Brain microvascular endothelial cell (primary cell): ENCODE results near the gene ARL14EP.

ENCODE experiments used
- DNase-seq: peaks from one replicate; pipeline ENCODE4 v3.0.0-alpha.2; 2020
- H3K27ac ChIP-seq: fragments of 250-450 bp; sonication (Bioruptor Pico); 2 replicates; pipeline ENCODE4 v1.5.1; 2020; ENCODE audit warnings: mild to moderate bottlenecking, moderate library complexity
- H3K27me3 ChIP-seq: fragments of 250-450 bp; sonication (Bioruptor Pico); replicated peaks from 2 replicates; pipeline ENCODE4 v1.5.1; 2020; ENCODE audit warnings: mild to moderate bottlenecking
- H3K36me3 ChIP-seq: fragments of 250-450 bp; sonication (Bioruptor Pico); replicated peaks from 2 replicates; pipeline ENCODE4 v1.5.1; 2020; ENCODE audit warnings: mild to moderate bottlenecking
- H3K4me3 ChIP-seq: 2 replicates; pipeline ENCODE4 v1.5.1; 2011; ENCODE audit warnings: low read depth, mild to moderate bottlenecking, control low read depth, low read length, moderate library complexity
- in situ Hi-C: cut with HindIII; loops from 2 replicates; pipeline ENCODE4 v1.10.0; 2017; ENCODE audit warnings: low sequenced_read_pairs, low pct_ligation_motif_present
- TF ChIP-seq, protein P1 (sequence below): IDR thresholded peaks from 2 replicates; pipeline ENCODE4 v1.5.1; 2011; ENCODE audit warnings: low read depth, mild to moderate bottlenecking, moderate library complexity, low read length, control low read depth, inconsistent platforms; ENCODE audit errors: missing control alignments

ARL14EP gene

GRCh38 chr11:30317030-30317429 is 5.9 kb upstream of the ARL14EP start:
- Histone ChIP-seq H3K27ac (no peak overlapping the region), H3K27me3 (no peaks in the 10 kb centered on the region), H3K4me3 (no peak overlapping the region), H3K36me3 (no peaks in the 10 kb centered on the region)
- in situ Hi-C loops = no loop called here
- no peak for DNase-seq
- TF ChIP-seq, protein P1, sequence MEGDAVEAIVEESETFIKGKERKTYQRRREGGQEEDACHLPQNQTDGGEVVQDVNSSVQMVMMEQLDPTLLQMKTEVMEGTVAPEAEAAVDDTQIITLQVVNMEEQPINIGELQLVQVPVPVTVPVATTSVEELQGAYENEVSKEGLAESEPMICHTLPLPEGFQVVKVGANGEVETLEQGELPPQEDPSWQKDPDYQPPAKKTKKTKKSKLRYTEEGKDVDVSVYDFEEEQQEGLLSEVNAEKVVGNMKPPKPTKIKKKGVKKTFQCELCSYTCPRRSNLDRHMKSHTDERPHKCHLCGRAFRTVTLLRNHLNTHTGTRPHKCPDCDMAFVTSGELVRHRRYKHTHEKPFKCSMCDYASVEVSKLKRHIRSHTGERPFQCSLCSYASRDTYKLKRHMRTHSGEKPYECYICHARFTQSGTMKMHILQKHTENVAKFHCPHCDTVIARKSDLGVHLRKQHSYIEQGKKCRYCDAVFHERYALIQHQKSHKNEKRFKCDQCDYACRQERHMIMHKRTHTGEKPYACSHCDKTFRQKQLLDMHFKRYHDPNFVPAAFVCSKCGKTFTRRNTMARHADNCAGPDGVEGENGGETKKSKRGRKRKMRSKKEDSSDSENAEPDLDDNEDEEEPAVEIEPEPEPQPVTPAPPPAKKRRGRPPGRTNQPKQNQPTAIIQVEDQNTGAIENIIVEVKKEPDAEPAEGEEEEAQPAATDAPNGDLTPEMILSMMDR = no peak

GRCh38 chr11:30321321-30321720 is 1.6 kb upstream of the ARL14EP start:
- in situ Hi-C loops = no loop called here
- Histone ChIP-seq H3K4me3 (no peak overlapping the region), H3K27ac (no peak overlapping the region), H3K36me3 (no peaks in the 10 kb centered on the region), H3K27me3 (no peaks in the 10 kb centered on the region)
- TF ChIP-seq, protein P1 = no peak
- no peak for DNase-seq

GRCh38 chr11:30322191-30322590 is 713 bp upstream of the ARL14EP start:
- Histone ChIP-seq H3K27ac (no peak overlapping the region), H3K36me3 (no peaks in the 10 kb centered on the region), H3K27me3 (no peaks in the 10 kb centered on the region), H3K4me3 (peak overlapping the region; percentile 84)
- DNase-seq = no peak
- in situ Hi-C loops = no loop called here
- TF ChIP-seq, protein P1 = no peak

DNA sequence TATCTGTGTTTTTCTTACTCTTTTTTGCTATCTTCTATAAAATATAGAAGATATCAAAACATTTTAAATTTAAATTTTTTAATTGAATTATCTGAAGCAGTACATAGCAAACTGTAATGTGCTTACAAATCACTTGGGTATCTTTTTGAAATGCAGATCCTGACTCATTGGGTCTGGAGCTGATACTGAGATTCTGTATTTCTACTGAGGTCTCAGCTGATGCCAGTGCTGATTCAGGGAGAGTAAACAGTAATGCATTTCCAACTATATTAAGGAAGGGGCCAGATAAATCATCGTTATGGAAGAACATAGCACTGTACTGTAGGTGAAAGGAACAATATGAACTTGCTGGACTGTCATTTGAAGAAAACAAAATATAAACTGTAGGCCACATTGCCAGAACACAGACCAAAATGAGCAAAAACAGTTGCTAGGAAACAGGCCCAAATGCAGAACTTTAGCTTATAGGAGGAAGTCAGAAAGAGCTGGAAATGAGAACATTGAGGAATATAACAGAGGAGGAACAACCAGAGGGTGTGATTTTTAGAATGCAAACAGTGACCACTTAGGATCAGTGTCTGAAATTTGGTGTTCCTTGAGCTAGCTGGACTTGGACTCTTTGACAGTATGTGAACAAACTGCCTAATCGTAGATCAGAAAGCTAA is 3.3 kb downstream of the ARL14EP start:
- in situ Hi-C loops = no loop called here
- Histone ChIP-seq H3K27me3 (no peaks in the 10 kb centered on the region), H3K27ac (peak overlapping the region; percentile 10), H3K36me3 (no peaks in the 10 kb centered on the region), H3K4me3 (no peak overlapping the region)
- DNase-seq = peak; percentile 43
- TF ChIP-seq, protein P1 = no peak

DNA sequence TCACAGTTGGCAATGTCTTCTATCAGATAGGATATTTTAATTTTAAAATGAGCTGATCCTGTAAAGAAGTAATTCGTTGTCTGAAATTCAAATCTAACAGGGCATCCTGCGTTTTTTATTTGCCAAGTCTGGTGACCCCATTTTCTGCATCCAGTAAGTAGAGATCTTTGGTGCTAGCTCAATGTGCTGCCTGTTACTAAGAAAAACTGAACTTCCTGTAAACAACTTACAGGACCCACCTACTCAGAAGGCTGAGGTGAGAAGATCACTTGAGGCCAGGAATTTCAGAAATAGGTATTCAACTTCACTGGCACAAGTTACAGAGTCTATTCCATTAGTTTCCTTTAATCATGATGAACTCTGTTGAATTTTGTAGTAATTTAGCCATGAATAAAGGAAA is 4.0 kb downstream of the ARL14EP start:
- in situ Hi-C loops = no loop called here
- Histone ChIP-seq H3K27ac (no peak overlapping the region), H3K36me3 (no peaks in the 10 kb centered on the region), H3K4me3 (no peak overlapping the region), H3K27me3 (no peaks in the 10 kb centered on the region)
- DNase-seq = no peak
- TF ChIP-seq, protein P1 = no peak

GRCh38 chr11:30328681-30329080 is 5.8 kb downstream of the ARL14EP start:
- Histone ChIP-seq H3K4me3 (no peak overlapping the region), H3K36me3 (no peaks in the 10 kb centered on the region), H3K27ac (no peak overlapping the region), H3K27me3 (no peaks in the 10 kb centered on the region)
- no peak for DNase-seq
- in situ Hi-C loops = no loop called here
- TF ChIP-seq, protein P1 = no peak
